HepG2 (cell line): ENCODE data around the gene HINFP. TPM values are rescaled to one million over a fixed set of nuclear protein-coding genes. Genes with fewer than 3 reads are reported as not detected.

Experiments
- ASH2L ChIP-seq: fragments of 300-600, 200-600 bp; sonication (generic); IDR thresholded peaks from 2 replicates; pipeline ENCODE4 v1.7.0; 2017; ENCODE audit warnings: low read depth, mild to moderate bottlenecking, moderate library complexity, mixed read lengths, low read length; ENCODE audit not compliant: insufficient read length
- ATF6 ChIP-seq: sonication (generic); formaldehyde crosslinking; conservative IDR thresholded peaks from 2 replicates; pipeline ENCODE4 v1.4.0; 2020; ENCODE audit warnings: missing genetic modification reagents
- BCL6 ChIP-seq: IDR thresholded peaks from 2 replicates; pipeline ENCODE4 v1.6.1; 2016; ENCODE audit warnings: missing genetic modification reagents, missing compliant biosample characterization
- CBFB ChIP-seq: sonication (generic); formaldehyde crosslinking; IDR thresholded peaks from 2 replicates; pipeline ENCODE4 v1.4.0; 2020; ENCODE audit warnings: missing genetic modification reagents
- CCAR2 ChIP-seq: fragments of 200-400 bp; formaldehyde crosslinking; optimal IDR thresholded peaks from 2 replicates; pipeline ENCODE3; 2018; ENCODE audit warnings: low read depth, mild to moderate bottlenecking, low read length, moderate library complexity
- HIC2 ChIP-seq: sonication (generic); formaldehyde crosslinking; IDR thresholded peaks from 2 replicates; pipeline ENCODE4 v1.9.0; 2022; ENCODE audit warnings: low read depth, missing genetic modification reagents
- MED8 ChIP-seq: sonication (generic); formaldehyde crosslinking; IDR thresholded peaks from 2 replicates; pipeline ENCODE4 v1.8.1; 2023; ENCODE audit warnings: mild to moderate bottlenecking, missing genetic modification reagents; ENCODE audit not compliant: insufficient replicate concordance
- MEIS2 ChIP-seq: sonication (generic); formaldehyde crosslinking; IDR thresholded peaks from 2 replicates; pipeline ENCODE4 v1.9.0; 2021; ENCODE audit warnings: mild to moderate bottlenecking, missing genetic modification reagents
- SAFB2 ChIP-seq: sonication (generic); formaldehyde crosslinking; IDR thresholded peaks from 2 replicates; pipeline ENCODE4 v1.5.1; 2020; ENCODE audit warnings: missing genetic modification reagents, low read depth, mild to moderate bottlenecking, borderline replicate concordance
- ZIK1 ChIP-seq: sonication (generic); formaldehyde crosslinking; IDR thresholded peaks from 2 replicates; pipeline ENCODE4 v1.5.0; 2020; ENCODE audit warnings: mild to moderate bottlenecking, low read depth, missing genetic modification reagents, borderline replicate concordance
- ZNF180 ChIP-seq: sonication (generic); formaldehyde crosslinking; IDR thresholded peaks from 2 replicates; pipeline ENCODE4 v1.4.0; 2020; ENCODE audit warnings: low read depth, missing genetic modification reagents, borderline replicate concordance
- ZNF547 ChIP-seq: sonication (generic); formaldehyde crosslinking; IDR thresholded peaks from 2 replicates; pipeline ENCODE4 v1.5.1; 2020; ENCODE audit warnings: mild to moderate bottlenecking, missing genetic modification reagents
- polyA plus RNA-seq, 8 experiments: library from polyadenylated mRNA; depleted of rRNA in 3 of 8; stranded (reverse) in 7 of 8; unstranded in 1 of 8; fragments of >200 nt; fragmentation: Illumina TruSeq in 4 of 8; extraction: Trizol in 4 of 8; gene quantifications; 2 replicates each; pipeline versions ENCODE4 v1.2.1 to v1.2.3, GENCODE V29; 2011 to 2016; ENCODE audit warnings: low read depth in 4 of 8, missing spikeins in 1 of 8, mixed read lengths in 1 of 8; ENCODE audit not compliant: insufficient read depth in 1 of 8
- total RNA-seq, 5 experiments: library from RNA; depleted of rRNA; stranded (reverse); fragments of >200 nt; fragmentation: Illumina TruSeq; extraction: Trizol; gene quantifications; 2 replicates each; pipeline ENCODE4 v1.2.3, GENCODE V29; 2016; ENCODE audit warnings: low read depth in 1 of 5
- TF ChIP-seq, protein P1 (sequence below), 2 experiments: fragments of 450-650 bp in 1 of 2; sonication (generic) in 1 of 2; formaldehyde crosslinking in 1 of 2; IDR thresholded peaks; 2 replicates each; pipeline versions ENCODE4 v1.6.1 to v1.8.0; 2016 to 2022; ENCODE audit warnings: antibody characterized with exemption in 1 of 2, mild to moderate bottlenecking in 1 of 2, missing genetic modification reagents in 1 of 2
- TF ChIP-seq, protein P2 (sequence below): sonication (generic); formaldehyde crosslinking; IDR thresholded peaks from 2 replicates; pipeline ENCODE4 v1.5.0; 2020; ENCODE audit warnings: missing genetic modification reagents, mild to moderate bottlenecking, borderline replicate concordance

HINFP gene
- total and polyA plus RNA-seq, 2 of the 13 experiments (the other 11 are each of a cell fraction or from before 2014, with no cell fraction given), result 15.1 to 21.4 TPM

GRCh38 chr11:119106564-119107537, 14.5 kb upstream of the HINFP start, which contains the start of gene C2CD2L (continued):
- TF ChIP-seq ZNF180 (CRISPR knock-in tag), result no peak
- TF ChIP-seq MED8 (CRISPR knock-in tag), result no peak
- no peak for TF ChIP-seq ASH2L
- TF ChIP-seq CCAR2, result no peak
- TF ChIP-seq ZIK1 (CRISPR knock-in tag), result no peak
- TF ChIP-seq CBFB, result no peak
- no peak for TF ChIP-seq ZNF547 (CRISPR knock-in tag)
- TF ChIP-seq ATF6 (CRISPR knock-in tag), result no peak
- no peak for TF ChIP-seq MEIS2 (CRISPR knock-in tag)
- no peak for TF ChIP-seq HIC2 (CRISPR knock-in tag)
- no peak for TF ChIP-seq BCL6 (CRISPR knock-in tag)
- no peak for TF ChIP-seq SAFB2 (CRISPR knock-in tag)
- TF ChIP-seq, protein P1, sequence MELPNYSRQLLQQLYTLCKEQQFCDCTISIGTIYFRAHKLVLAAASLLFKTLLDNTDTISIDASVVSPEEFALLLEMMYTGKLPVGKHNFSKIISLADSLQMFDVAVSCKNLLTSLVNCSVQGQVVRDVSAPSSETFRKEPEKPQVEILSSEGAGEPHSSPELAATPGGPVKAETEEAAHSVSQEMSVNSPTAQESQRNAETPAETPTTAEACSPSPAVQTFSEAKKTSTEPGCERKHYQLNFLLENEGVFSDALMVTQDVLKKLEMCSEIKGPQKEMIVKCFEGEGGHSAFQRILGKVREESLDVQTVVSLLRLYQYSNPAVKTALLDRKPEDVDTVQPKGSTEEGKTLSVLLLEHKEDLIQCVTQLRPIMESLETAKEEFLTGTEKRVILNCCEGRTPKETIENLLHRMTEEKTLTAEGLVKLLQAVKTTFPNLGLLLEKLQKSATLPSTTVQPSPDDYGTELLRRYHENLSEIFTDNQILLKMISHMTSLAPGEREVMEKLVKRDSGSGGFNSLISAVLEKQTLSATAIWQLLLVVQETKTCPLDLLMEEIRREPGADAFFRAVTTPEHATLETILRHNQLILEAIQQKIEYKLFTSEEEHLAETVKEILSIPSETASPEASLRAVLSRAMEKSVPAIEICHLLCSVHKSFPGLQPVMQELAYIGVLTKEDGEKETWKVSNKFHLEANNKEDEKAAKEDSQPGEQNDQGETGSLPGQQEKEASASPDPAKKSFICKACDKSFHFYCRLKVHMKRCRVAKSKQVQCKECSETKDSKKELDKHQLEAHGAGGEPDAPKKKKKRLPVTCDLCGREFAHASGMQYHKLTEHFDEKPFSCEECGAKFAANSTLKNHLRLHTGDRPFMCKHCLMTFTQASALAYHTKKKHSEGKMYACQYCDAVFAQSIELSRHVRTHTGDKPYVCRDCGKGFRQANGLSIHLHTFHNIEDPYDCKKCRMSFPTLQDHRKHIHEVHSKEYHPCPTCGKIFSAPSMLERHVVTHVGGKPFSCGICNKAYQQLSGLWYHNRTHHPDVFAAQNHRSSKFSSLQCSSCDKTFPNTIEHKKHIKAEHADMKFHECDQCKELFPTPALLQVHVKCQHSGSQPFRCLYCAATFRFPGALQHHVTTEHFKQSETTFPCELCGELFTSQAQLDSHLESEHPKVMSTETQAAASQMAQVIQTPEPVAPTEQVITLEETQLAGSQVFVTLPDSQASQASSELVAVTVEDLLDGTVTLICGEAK (IDR thresholded peaks at IDR 0.05), result no peak
- TF ChIP-seq, protein P1 (CRISPR knock-in tag; IDR thresholded peaks at IDR 0.05), result peak; percentile 34; the same call in 1 of the 2 replicates
- TF ChIP-seq, protein P2, sequence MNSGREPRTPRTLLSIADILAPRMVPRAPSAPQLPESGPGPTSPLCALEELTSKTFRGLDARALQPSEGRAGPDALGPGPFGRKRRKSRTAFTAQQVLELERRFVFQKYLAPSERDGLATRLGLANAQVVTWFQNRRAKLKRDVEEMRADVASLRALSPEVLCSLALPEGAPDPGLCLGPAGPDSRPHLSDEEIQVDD, result no peak
